KOPT-K1 (cell line): ENCODE measurements around the gene GTSE1.
"Not testable (repeated sequence)": the region's sequence is repeated elsewhere in the genome, so short reads cannot be mapped to it uniquely, and the experiment has no call there.

ENCODE experiments used
- H3K27ac ChIP-seq: fragments of 200-600 bp; sonication (generic); 2 replicates; pipeline ENCODE4 v1.5.1; 2016; ENCODE audit warnings: antibody characterized with exemption, mild to moderate bottlenecking, low read depth, low read length; ENCODE audit not compliant: poor library complexity, severe bottlenecking
- H3K36me3 ChIP-seq: fragments of 200-600 bp; sonication (generic); 2 replicates; pipeline ENCODE4 v1.5.1; 2017; ENCODE audit warnings: antibody characterized with exemption, mild to moderate bottlenecking, low read length, moderate library complexity; ENCODE audit not compliant: insufficient read depth
- H3K9me3 ChIP-seq: fragments of 200-600 bp; sonication (generic); 2 replicates; pipeline ENCODE4 v1.5.1; 2017; ENCODE audit warnings: antibody characterized with exemption, low read length, mild to moderate bottlenecking; ENCODE audit not compliant: insufficient read depth, poor library complexity, severe bottlenecking

The GTSE1 gene

DNA sequence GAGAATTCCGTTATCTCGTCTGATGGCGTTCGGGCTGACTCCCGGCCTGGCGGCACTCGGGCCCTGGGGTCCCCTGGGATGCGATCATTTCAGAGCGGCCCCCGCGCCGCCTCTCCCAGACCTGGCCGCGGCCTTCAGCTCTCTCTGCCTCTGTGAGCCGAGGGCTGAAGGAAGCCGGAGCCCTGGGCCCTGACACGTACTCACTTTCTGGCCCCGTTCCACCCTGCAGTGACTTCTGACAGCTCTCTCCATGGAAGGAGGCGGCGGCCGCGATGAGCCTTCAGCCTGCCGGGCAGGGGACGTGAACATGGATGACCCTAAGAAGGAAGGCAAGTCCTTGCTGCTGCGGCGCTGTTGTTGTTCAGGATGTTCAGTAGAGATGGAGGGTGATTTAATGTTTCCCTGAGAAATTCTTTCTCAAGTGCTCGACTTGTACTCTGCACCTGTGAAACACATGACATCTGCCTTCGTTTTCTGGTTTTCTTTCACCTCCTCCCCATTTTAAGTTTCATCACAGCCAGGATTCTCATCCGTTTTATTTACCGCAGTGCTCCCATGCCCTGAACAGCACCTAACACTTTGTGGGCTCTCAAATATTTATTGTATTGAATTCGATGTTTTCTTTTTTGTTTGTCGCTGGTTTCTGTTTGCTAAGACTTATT is 612 bp downstream of the GTSE1 start:
- peaks cover 42% of the 10 kb centered on the region for H3K36me3 ChIP-seq

DNA sequence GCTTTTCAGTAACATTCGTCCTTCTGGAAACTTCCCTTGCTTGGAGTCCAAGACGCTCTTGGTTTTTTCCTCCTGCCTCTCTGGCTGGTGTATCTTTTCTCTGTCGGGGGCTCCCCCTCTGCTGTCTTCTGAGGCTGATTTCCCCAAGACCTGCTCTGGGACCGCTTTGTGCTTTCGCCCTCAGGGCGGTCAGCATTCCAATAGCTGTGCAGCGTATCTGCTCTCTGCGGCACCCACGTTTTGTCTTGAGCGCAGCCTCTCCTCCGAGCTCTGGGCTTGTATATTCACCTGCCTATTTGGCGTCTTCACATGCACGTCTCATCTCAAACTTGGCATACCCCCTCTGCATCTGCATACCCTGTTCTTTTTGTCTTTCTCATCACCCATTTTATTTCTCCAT is 2.4 kb downstream of the GTSE1 start:
- Histone ChIP-seq H3K27ac (no peak overlapping the region), H3K36me3 (peaks cover 59% of the 10 kb centered on the region)

More for the DNA sequence above, 612 bp downstream of the GTSE1 start:
- Histone ChIP-seq H3K27ac (peak overlapping the region; percentile 91), H3K9me3 (no peaks in the 10 kb centered on the region)

DNA sequence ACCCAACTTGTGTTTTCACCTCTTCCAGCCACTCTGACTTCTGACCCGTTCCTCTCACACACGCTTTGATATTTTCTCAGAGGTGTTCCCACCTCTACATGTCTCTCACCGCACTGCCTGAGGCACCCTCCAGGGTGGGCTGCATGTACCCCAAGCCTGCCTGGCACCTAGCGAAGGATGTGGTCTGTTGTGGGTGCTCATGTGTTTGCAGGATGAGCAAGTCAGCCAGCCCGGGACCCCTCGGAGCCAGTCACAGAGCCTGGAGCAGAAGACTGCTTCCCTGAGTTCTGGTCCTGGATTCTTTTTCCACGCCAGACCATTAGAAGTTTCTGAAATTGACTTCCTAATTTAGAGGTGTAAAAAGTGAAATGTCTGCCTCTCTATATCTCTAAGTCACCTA is 3.8 kb downstream of the GTSE1 start:
- no peak overlapping the region for H3K27ac ChIP-seq
- no peaks in the 10 kb centered on the region for H3K9me3 ChIP-seq
- H3K36me3 ChIP-seq = peaks cover 72% of the 10 kb centered on the region

More for the DNA sequence above, 2.4 kb downstream of the GTSE1 start:
- no peaks in the 10 kb centered on the region for H3K9me3 ChIP-seq

DNA sequence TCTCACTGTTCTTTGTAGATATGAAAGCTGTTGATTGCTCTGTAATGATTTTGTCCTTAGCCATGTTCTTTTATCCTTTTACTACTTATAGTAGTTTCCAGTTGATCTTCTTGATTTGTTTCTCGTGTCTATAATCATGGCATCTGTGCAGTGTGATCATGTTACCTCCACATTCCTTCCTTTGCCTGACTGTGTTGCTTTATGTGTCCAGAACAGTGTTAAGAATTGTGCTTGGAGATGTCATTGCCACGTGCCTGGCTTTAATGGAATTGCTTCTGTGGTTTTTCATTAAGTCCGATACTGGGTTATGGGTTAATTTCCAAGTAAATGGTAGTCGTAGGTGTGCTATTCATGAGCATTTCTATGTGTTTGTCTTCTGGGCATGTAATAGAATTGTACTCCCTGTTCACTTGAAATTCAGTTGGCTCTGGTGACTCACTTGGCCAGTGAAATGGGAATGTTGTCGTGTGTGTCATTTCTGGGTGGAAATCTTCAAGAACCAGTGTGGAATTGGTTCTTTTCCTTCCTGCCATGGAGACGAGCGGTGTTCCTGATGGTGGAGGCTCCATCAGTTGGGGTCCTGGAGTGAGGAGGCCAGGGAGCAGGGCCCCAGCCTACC is 6.8 kb downstream of the GTSE1 start:
- no peaks in the 10 kb centered on the region for H3K9me3 ChIP-seq
- no peak overlapping the region for H3K27ac ChIP-seq
- H3K36me3 ChIP-seq = peaks cover 93% of the 10 kb centered on the region

DNA sequence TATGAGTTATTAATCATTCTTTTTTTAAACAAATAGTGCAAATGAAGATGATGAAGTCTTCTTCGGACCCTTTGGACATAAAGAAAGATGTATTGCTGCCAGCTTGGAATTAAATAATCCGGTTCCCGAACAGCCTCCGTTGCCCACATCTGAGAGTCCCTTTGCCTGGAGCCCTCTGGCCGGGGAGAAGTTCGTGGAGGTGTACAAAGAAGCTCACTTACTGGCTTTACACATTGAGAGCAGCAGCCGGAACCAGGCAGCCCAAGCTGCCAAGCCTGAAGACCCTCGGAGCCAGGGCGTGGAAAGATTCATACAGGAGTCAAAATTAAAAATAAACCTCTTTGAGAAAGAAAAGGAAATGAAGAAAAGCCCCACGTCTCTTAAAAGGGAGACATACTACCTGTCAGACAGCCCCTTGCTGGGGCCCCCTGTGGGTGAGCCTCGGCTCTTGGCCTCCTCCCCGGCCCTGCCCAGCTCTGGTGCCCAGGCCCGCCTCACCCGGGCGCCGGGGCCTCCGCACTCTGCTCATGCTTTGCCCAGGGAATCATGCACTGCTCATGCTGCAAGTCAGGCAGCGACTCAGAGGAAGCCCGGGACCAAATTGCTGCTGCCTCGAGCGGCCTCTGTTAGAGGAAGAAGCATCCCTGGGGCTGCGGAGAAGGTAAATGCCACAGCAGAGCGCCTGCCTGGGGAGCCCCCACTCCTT is 11.8 kb downstream of the GTSE1 start:
- Histone ChIP-seq H3K36me3 (peaks cover 95% of the 10 kb centered on the region), H3K27ac (no peak overlapping the region), H3K9me3 (no peaks in the 10 kb centered on the region)

DNA sequence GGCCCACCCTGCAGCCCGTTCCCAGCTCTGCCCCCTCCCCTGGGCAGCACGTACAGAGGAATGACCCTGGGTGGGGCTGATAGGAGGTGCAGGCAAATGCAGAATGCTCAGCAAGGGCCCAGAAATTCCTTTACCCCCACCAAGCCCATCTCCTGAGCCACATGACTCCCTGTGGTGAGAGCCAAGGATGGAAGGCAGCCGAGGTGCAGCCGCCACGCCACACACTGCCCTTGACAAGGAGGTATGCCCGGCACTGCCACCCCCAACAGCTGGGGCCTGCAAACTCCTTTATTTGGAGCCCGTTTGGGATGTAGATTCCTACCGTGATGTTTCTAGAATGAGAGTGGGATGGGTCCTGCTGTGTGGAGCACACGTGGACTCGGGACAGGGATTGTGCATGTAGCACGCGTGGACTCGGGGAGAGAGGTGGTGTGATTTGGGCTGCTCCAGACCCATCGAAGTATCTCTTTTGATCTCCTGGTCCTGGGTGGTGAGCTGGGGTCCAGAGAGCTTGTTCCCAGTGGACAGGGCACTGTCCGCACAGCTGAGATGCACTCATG is 12.9 kb downstream of the GTSE1 start:
- no peaks in the 10 kb centered on the region for H3K9me3 ChIP-seq
- peaks cover 95% of the 10 kb centered on the region for H3K36me3 ChIP-seq
- no peak overlapping the region for H3K27ac ChIP-seq

DNA sequence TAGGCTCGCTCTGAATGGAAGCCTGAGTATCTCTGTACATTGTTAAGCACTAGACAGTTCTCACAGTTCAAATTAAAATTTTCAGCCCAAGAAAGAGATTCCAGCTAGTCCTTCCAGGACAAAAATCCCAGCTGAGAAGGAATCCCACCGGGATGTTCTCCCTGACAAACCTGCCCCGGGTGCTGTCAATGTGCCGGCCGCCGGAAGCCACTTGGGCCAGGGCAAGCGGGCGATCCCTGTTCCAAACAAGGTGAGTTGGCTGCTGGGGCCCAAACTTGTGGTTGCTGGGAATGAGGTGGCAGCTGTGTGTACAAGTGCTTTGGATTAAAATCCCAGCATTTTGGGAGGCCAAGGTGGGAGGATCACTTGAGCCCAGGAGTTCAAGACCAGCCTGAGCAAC is 15.4 kb downstream of the GTSE1 start:
- H3K27ac ChIP-seq = no peak overlapping the region
- H3K9me3 ChIP-seq = no peaks in the 10 kb centered on the region
- peaks cover 99% of the 10 kb centered on the region for H3K36me3 ChIP-seq

DNA sequence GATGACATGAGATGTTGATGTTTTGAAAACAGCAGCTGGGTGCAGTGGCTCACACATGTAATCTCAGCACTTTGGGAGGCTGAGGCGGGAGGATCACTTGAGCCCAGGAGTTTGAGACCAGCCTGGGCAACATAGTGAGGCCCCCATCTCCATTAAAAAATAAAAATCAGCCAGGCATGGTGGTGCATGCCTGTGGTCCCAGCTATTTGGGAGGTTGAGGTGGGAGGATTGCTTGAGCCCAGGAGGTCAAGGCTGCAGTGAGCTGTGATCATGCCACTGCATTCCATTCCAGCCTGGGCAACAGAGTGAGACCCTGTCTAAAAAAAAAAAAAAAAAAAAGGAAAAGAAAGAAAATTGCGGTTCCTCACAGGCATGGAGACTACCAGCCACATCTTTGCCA is 16.2 kb downstream of the GTSE1 start:
- H3K36me3 ChIP-seq = peaks cover 99% of the 10 kb centered on the region
- not testable (repeated sequence) for H3K9me3 ChIP-seq, H3K27ac ChIP-seq

DNA sequence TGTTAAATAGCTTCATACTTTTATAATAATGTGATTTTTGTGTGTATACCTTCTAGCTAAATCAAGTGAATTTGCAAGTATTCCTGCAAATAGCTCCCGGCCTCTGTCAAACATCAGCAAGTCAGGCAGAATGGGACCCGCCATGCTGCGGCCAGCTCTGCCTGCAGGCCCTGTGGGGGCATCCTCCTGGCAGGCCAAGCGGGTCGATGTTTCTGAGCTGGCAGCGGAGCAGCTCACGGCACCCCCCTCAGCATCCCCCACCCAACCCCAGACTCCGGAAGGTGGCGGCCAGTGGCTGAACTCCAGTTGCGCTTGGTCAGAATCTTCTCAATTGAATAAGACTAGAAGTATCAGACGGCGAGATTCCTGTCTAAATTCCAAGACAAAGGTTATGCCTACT is 19.3 kb downstream of the GTSE1 start:
- Histone ChIP-seq H3K9me3 (no peaks in the 10 kb centered on the region), H3K27ac (no peak overlapping the region), H3K36me3 (peaks cover 99% of the 10 kb centered on the region)

DNA sequence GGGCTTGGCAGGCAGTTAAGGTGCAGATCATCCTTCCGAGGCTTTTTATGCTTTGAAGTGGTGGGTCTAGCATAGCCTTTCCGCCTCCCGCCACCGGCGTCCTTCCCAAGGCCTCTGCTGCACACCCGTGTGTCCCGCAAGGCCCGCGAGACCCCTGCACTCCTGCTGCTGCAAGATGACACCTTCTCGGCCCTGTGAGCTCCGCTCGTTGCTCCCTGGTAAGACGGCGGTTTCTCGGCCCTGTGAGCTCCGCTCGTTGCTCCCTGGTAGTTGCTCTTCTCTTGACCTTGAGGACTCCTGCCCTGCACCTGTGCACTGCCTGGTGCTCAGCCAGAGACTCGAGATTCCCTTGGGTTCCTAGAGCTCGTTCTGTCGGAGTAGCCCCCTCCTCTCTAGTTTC is 21.0 kb downstream of the GTSE1 start:
- Histone ChIP-seq H3K36me3 (peaks cover 99% of the 10 kb centered on the region), H3K9me3 (no peaks in the 10 kb centered on the region), H3K27ac (no peak overlapping the region)

DNA sequence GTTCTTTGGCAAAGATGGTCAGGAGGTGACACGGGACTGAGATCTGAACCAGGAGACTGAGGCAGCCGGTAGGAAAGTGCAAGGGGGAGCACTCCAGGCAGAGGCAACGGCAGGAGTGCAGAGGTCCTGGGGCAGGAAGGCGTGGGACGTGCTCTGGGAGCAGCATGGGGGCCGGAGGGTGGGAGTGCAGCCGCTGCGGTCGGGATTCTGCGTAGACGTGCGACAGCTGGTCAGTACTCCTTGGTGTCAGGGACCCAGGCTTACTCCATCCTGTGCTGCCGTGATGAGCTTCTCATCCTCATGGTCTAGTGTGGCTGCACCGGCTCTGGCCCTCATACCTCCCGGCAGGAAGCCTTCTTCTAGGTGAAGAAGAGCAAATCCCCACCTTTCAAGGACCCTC is 21.9 kb downstream of the GTSE1 start:
- Histone ChIP-seq H3K27ac (no peak overlapping the region), H3K36me3 (peaks cover 100% of the 10 kb centered on the region), H3K9me3 (no peaks in the 10 kb centered on the region)

DNA sequence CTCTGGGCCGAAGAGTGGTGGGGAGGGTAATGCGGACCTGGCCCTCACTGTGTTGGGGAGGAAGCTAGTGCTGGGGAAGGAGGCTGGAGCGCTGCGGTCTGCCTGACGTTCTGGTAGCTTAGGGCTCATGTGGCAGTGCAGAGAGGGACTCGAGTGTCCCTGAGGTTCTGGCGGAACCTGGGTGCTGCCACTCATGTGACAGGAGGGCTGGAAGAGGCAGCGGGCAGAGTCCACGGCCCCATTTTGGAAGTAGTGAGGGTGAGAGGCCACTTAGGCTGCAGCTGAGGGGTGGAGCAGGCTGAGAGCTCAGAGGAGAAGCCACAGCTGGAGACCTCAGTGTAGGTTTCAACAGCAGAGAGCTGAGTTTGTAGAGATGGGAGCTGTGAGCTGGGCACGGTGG is 22.6 kb downstream of the GTSE1 start:
- peaks cover 100% of the 10 kb centered on the region for H3K36me3 ChIP-seq
- no peak overlapping the region for H3K27ac ChIP-seq
- no peaks in the 10 kb centered on the region for H3K9me3 ChIP-seq

DNA sequence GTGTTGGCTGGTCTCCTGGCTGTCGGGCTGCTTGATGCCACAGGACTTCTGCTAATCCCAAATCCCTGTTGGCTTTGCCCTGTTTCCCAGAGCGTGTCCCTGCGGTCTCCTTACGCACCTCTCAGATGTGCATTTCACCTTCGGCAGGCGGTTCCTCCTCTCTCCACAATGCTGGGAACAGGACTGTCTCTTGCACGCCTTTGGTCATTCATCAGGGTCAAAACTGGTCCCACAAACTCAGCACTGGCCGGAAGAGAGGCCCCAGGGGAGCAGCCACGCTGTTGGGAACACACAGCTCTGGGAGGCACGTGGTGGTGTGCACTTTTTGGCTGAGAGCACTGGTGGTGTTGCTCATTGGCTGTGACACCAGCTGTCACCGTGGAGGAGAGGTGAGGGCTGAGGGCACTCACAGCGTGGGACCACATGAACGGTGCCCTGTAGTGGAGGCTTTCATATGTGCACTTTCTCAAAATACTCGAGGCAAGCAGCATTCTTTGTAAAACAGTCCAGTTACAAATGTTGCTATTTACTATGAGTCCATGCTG is 23.6 kb downstream of the GTSE1 start:
- H3K36me3 ChIP-seq = peaks cover 100% of the 10 kb centered on the region
- H3K9me3 ChIP-seq = no peaks in the 10 kb centered on the region
- no peak overlapping the region for H3K27ac ChIP-seq

DNA sequence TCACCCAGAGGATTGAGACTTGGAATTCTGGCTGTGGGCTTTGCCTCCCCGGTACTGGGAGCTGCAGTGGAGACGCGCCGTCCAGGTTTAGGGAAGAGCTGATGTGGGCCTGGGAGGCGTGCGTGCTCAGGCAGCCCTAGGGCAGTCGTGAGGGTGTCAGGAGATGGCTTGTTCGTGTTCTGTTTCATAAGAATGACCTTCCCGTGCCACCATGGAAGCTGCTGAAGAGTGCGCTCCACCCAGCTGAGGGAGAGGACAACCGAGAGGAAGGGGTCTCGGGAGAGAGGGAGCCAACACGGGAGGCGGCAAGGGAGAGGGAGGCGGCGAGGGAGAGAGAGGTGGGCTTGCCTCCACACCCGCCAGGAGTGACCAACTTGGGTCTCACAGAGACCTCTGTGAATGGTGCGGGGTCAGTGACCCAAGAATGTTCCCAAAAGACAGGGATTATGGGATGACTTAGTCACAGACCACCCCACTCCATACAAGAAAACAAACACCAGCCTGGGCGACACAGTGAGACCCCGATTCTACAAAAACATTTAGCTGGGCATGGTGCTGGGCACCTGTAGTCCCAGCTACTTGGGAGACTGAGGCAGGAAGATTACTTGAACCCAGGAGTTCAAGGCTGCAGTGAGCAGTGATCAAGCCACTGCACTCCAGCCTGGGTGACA is 24.2 kb downstream of the GTSE1 start:
- Histone ChIP-seq H3K36me3 (peaks cover 100% of the 10 kb centered on the region), H3K27ac (no peak overlapping the region), H3K9me3 (no peaks in the 10 kb centered on the region)

DNA sequence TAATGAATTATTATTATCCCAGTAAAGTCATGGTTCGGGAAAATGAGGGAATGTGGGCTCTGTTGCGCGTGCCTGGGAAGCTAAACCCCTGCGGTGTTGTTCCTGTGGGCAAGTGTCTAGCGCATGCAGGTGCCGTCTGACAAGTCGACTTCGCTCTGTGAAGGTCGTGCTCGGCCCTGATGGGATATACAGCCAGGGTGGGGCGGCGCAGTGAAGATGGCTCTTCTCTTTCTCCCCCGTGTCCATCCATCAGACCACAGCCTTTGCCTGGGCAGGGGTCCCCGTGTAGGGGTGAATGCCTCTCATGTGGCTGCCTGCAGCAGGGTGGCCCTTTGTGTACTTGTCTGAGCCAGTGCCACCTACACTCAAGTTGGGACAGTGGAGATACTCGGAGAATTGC is 26.0 kb downstream of the GTSE1 start:
- Histone ChIP-seq H3K27ac (no peak overlapping the region), H3K9me3 (no peaks in the 10 kb centered on the region), H3K36me3 (peaks cover 100% of the 10 kb centered on the region)
